ENCODE data around the gene C2orf81.

- TF ChIP-seq CTCF (IDR thresholded peaks at IDR 0.05) (no peak), CHD2 (IDR thresholded peaks at IDR 0.05; ENCODE audit: low read length, partially characterized antibody) (no peak), RFX5 (IDR thresholded peaks at IDR 0.05) (no peak), POLR2A (IDR thresholded peaks at IDR 0.05; ENCODE audit: low read length) (no peak), JUNB (IDR thresholded peaks at IDR 0.05) (no peak), MAZ (IDR thresholded peaks at IDR 0.05; ENCODE audit: borderline replicate concordance, low read depth, low read length) (no peak)
- TF ChIP-seq, protein P1, sequence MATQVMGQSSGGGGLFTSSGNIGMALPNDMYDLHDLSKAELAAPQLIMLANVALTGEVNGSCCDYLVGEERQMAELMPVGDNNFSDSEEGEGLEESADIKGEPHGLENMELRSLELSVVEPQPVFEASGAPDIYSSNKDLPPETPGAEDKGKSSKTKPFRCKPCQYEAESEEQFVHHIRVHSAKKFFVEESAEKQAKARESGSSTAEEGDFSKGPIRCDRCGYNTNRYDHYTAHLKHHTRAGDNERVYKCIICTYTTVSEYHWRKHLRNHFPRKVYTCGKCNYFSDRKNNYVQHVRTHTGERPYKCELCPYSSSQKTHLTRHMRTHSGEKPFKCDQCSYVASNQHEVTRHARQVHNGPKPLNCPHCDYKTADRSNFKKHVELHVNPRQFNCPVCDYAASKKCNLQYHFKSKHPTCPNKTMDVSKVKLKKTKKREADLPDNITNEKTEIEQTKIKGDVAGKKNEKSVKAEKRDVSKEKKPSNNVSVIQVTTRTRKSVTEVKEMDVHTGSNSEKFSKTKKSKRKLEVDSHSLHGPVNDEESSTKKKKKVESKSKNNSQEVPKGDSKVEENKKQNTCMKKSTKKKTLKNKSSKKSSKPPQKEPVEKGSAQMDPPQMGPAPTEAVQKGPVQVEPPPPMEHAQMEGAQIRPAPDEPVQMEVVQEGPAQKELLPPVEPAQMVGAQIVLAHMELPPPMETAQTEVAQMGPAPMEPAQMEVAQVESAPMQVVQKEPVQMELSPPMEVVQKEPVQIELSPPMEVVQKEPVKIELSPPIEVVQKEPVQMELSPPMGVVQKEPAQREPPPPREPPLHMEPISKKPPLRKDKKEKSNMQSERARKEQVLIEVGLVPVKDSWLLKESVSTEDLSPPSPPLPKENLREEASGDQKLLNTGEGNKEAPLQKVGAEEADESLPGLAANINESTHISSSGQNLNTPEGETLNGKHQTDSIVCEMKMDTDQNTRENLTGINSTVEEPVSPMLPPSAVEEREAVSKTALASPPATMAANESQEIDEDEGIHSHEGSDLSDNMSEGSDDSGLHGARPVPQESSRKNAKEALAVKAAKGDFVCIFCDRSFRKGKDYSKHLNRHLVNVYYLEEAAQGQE (IDR thresholded peaks at IDR 0.05), result no peak
Measured at GRCh38 chr2:74401891-74402290, 19.5 kb downstream of the C2orf81 start.
